ENCODE results near the gene TMEM167B.
"Not testable (repeated sequence)": the region's sequence is repeated elsewhere in the genome, so short reads cannot be mapped to it uniquely, and the experiment has no call there.

TMEM167B gene

GRCh38 chr1:109090196-109091077, at the start of gene TMEM167B:
Gene TMEM167B, plus strand, starts transcription at chr1:109090764. Its CDS starts 109 bp downstream, at chr1:109090873.
- peak; percentile 96 for DNase-seq (ENCODE audit: low spot score)

GRCh38 chr1:109040989-109041620, 49.5 kb upstream of the TMEM167B start:
- DNase-seq (ENCODE audit: low spot score) = peak; percentile 33

GRCh38 chr1:109041621-109042468, 48.7 kb upstream of the TMEM167B start, which contains the start of gene WDR47:
Gene WDR47, minus strand, starts transcription at chr1:109042102. Its CDS starts 18,590 bp downstream, at chr1:109023512.
- DNase-seq (ENCODE audit: low spot score) = peak; percentile 98

GRCh38 chr1:109045595-109045994, 45.0 kb upstream of the TMEM167B start:
- DNase-seq (ENCODE audit: low spot score) = no peak

- DNase-seq (ENCODE audit: low spot score) = no peak
Observed at GRCh38 chr1:109046671-109047070, 43.9 kb upstream of the TMEM167B start.

GRCh38 chr1:109047339-109047738, 43.2 kb upstream of the TMEM167B start:
- DNase-seq (ENCODE audit: low spot score) = no peak

GRCh38 chr1:109048335-109048734, 42.2 kb upstream of the TMEM167B start:
- no peak for DNase-seq (ENCODE audit: low spot score)

- DNase-seq (ENCODE audit: low spot score) = no peak
Observed at GRCh38 chr1:109050228-109050995, 40.2 kb upstream of the TMEM167B start.

- DNase-seq (ENCODE audit: low spot score) = not testable (repeated sequence)
Observed at GRCh38 chr1:109052145-109052544, 38.4 kb upstream of the TMEM167B start.

- DNase-seq (ENCODE audit: low spot score) = no peak
Observed at GRCh38 chr1:109056064-109056463, 34.5 kb upstream of the TMEM167B start.

GRCh38 chr1:109059026-109059425, 31.5 kb upstream of the TMEM167B start:
- no peak for DNase-seq (ENCODE audit: low spot score)

- DNase-seq (ENCODE audit: low spot score) = no peak
Observed at GRCh38 chr1:109060707-109061106, 29.9 kb upstream of the TMEM167B start.

- DNase-seq (ENCODE audit: low spot score) = no peak
Observed at GRCh38 chr1:109061183-109061582, 29.4 kb upstream of the TMEM167B start.

GRCh38 chr1:109065137-109065536, 25.4 kb upstream of the TMEM167B start:
- DNase-seq (ENCODE audit: low spot score) = no peak

GRCh38 chr1:109067883-109068282, 22.7 kb upstream of the TMEM167B start:
- DNase-seq (ENCODE audit: low spot score) = no peak

GRCh38 chr1:109069294-109069693, 21.3 kb upstream of the TMEM167B start:
- no peak for DNase-seq (ENCODE audit: low spot score)

GRCh38 chr1:109075531-109076490, 14.8 kb upstream of the TMEM167B start, which contains the start of gene TAF13:
Gene TAF13, minus strand, starts transcription at chr1:109076003. Its CDS starts 56 bp downstream, at chr1:109075947.
- peak; percentile 98 for DNase-seq (ENCODE audit: low spot score)

- DNase-seq (ENCODE audit: low spot score) = no peak
Observed at GRCh38 chr1:109078317-109078716, 12.2 kb upstream of the TMEM167B start.

GRCh38 chr1:109079240-109079622, 11.3 kb upstream of the TMEM167B start:
- no peak for DNase-seq (ENCODE audit: low spot score)

- DNase-seq (ENCODE audit: low spot score) = no peak
Observed at GRCh38 chr1:109080441-109081082, 10.0 kb upstream of the TMEM167B start.
